ENCODE measurements around the gene TAF3.
"Not testable (repeated sequence)": the region's sequence is repeated elsewhere in the genome, so short reads cannot be mapped to it uniquely, and the experiment has no call there.

Gene TAF3

DNA sequence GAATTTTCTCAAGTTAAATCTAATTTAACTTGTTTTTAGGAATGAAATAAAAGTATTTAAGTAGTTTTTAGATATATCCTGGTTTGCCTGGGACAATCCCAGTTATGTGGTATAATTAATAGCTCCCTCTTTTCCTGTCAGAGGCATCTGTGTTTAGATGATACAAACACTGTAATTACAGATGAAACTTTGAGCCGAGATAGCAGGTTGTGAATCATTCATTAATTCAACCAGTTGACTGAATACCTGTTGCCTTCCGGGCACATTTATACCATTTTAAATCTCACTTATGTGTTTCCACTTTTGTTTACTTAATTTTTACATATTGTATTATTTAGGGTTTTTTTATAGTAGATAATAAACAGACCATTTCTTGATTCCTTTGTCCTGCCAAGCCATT lies 154.1 kb downstream of the TAF3 start:
- no peak for DNase-seq

GRCh38 chr10:7980196-7980595 lies 161.9 kb downstream of the TAF3 start:
- no peak for DNase-seq

GRCh38 chr10:7982727-7983126 lies 164.4 kb downstream of the TAF3 start:
- no peak for DNase-seq

DNA sequence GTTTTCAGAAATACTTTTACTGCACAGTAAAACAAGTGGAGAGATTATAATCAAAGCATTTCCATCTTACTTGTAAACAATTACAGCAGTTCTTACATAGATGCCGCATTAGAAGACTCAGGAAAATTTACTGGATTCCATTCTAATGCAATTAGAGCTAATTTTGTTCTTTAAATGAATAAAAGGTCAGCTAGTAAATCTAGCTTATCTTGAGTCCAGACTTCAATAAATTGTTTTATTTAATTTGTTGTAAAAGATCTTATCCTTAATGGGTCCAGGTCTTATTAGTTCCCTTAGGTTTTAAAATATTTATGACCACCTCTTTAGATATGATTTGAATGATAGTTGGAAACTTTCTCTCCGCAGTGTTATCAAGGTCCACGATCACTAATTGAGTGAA lies 166.0 kb downstream of the TAF3 start:
- no peak for DNase-seq

DNA sequence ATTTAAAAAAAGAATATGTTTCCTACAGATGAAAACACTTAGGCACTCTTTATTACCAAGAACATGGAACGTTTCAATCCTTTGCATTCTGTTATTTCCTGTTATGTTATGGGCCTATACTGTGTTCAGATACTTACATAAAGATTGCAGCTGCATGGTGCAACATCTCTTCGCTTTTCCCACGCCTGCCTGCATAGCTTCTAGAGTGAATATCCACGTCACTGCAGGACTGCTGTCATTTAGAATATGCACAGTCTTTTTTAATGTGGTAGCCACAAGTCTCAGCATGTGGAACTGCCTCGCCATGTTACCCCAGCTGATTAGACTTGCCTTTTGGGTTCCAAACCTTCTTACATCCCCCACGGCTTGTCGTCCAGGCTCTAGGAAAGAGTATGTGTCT lies 166.6 kb downstream of the TAF3 start:
- DNase-seq, result no peak

GRCh38 chr10:7986851-7987250 lies 168.5 kb downstream of the TAF3 start:
- no peak for DNase-seq

- no peak for DNase-seq
These were observed 170.7 kb downstream of the TAF3 start for GRCh38 chr10:7988989-7989388.

DNA sequence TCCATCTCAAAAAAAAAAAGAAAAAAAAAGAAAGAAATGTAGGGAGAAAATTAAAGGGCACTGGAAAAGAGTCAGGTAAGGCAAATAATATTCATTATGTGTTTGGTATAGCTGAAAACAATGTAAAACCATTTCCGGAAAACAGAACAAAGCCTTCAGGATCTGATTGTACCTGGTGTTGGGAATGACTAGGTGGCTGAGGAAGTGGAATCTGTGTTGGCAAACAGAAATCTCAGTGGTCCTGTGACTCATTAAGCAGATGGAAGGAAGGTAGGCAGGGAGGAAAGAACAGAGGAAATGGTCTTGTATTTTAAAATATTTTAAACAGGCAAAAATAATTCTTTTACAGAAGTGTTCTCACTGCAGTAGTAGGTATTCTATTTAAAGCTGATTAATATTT lies 180.5 kb downstream of the TAF3 start:
- DNase-seq, result no peak

GRCh38 chr10:8004469-8005000 lies 186.2 kb downstream of the TAF3 start:
- DNase-seq, result no peak

DNA sequence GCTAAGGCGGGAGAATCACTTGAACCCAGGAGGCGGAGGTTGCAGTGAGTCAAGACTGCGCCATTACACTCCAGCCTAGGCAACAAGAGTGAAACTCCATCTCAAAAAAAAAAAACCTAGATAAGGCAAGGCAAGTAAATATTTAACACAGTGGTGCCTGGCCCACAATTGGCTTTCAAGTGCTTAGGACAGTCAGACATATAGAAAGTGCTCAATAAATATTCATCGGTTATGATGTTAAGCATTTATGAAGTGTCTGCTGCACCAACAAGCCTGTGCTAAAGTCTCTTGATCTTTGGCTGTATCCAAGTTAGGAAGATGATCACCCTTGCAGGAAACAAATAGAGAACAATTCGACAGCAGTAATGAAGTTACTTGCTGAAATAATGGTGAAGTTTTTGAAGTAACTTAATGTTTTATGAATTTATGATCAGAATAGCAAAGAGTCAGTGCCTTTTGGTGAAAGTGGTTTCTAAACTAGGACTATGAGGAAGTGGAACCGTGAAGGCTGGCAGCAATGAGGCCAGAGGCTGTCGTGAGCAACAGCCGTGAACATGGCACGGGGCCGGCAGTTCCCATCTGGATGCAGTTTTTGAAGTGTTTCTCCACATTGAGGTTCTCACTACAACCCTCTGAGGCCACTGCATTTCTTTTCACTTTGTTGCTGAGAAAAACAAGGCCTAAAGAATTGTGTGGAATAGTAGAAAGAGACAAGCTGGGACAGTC lies 188.1 kb downstream of the TAF3 start:
- no peak for DNase-seq

DNA sequence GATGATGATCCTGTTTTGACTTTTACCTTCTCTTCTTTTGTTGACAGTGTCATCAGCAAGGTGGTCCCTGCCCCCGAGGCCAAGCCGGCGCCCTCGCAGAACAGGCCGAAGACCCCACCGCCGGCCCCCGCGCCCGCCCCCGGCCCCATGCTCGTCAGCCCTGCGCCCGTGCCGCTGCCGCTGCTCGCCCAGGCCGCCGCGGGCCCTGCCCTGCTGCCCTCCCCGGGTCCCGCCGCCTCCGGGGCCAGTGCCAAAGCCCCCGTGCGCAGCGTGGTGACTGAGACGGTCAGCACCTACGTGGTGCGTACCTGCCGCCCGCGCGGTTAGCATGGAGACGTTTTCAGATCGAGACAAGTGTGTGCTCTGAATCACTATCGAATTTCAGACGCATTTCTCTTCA lies 190.7 kb downstream of the TAF3 start:
- DNase-seq, result no peak

- DNase-seq, result no peak
These were observed 194.7 kb downstream of the TAF3 start for GRCh38 chr10:8013006-8013405.

GRCh38 chr10:8013619-8014018 lies 195.3 kb downstream of the TAF3 start:
- DNase-seq, result no peak

GRCh38 chr10:8014649-8015048 lies 196.3 kb downstream of the TAF3 start:
- no peak for DNase-seq

DNA sequence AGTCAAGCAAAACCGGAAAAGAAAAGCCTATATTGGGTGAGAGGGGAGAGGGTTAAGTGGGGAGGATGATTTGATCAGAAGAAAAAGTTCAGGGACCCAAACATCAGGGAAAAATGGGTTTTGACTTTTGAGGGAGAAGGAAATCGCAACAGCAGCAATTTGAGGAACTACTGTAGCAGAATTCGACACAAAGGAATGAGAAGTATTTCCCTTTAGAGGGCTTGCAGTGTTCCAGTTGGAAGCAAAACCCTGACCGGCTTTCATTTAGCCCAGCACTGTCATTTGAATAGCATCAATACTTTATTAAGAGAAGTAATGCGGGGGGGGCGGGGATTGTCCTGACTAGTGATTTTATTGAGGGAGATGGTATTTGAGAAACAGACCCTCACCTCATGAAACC lies 199.0 kb downstream of the TAF3 start:
- DNase-seq, result no peak

GRCh38 chr10:8023321-8023720 lies 205.0 kb downstream of the TAF3 start:
- DNase-seq, result no peak

GRCh38 chr10:8023851-8024250 lies 205.5 kb downstream of the TAF3 start:
- DNase-seq, result no peak

DNA sequence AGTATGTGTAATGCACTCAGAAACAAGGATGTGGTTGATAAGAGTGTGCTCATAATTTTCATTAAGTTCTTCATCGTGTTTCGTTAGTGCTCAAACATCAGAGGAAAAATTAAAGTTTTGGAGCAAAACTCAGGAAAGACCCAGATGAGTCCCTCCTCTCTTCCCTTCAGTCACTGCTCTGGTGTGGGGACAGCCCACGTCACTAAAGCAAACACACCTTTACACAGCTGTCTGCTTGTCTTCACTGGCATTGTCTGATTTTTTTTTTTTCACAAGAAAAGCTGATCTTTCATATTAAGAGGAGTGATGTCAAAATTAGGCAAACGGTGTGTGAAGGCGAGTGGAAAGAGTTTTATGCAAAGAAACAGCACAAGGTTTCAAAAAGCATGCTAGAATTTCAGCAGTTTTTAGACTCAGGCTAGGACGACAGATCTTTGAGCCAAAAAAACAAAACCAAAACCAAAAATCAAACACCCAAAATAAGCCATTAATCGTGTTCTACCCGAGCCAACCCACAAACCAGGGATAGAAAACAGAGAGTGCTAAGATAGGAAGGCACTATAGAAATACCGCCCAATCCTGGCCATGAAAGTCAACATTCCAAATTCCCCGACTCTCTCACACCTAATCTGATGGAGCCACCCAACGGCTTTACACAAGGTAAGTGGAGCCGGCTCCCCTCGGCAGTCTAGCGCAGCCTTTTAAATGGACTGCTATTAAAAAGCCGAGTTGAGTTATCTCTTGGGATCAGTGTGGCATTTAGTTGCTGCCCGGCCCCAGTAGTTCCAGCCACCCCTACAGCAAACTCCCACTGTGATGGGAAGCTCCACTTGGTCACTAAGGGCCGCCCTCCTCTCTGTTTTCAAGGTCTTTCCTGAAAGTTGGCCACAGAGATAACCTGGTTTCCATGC lies 208.3 kb downstream of the TAF3 start:
- DNase-seq, result no peak

DNA sequence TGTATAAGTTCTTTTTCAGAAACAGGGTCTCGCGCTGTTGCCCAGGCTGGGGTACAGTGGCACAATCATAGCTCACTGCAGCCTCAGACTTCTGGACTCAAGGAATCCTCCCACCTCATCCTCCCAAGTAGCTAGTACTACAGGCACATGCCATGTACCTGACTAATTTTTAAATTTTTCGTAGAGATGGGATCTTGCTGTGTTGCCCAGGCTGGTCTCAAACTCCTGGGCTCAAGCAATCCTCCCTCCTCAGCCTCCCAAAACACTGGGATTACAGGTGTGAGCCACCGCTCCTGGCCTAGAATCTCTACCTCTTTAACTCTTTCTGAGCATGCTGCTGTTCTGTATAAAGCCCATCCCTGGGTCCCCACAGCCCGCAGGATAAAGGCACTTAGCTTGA lies 212.9 kb downstream of the TAF3 start:
- not testable (repeated sequence) for DNase-seq

GRCh38 chr10:8032558-8032957 lies 214.3 kb downstream of the TAF3 start:
- DNase-seq, result no peak

GRCh38 chr10:8033812-8034465 lies 215.6 kb downstream of the TAF3 start:
- DNase-seq, result no peak

DNA sequence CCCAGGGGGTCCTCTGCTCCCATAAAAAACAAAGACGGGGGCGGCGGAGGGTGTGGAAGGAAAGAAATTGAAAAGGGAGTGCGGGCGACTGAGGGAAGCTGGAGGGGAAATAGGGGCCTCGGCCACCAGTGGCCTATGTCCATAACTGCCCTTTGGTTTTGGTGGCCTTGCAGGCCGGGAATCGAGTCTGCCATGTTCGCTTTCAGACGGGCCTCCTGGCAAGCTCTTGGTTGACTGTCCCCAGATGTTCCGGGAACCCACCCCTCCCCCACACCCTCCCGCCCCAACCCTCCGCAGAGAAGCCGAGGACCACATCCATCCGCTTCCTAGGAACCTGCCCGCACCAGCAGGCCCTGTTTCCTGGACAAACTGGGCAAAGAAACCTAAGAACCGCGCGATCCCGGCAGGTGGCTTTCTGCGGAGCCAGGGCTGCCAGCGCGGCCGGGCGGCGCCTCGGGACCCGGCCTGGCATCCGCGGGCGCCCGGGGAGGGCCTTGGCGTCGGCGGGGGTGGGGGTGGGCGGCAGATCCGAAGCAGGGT lies 216.2 kb downstream of the TAF3 start:
- DNase-seq, result no peak

GRCh38 chr10:8035006-8035640 lies 216.8 kb downstream of the TAF3 start:
- peak; percentile 28 for DNase-seq
